ENCODE data around the gene CFAP97. TPM values are rescaled to one million over a fixed set of nuclear protein-coding genes. Genes with fewer than 3 reads are reported as not detected.
A peak's percentile ranks its signal among the peaks of the same experiment; 100 is the strongest.

CFAP97 gene
- total and polyA plus RNA-seq, 9 donors = 14.1 to 57.6 (median 38.2) TPM

DNA sequence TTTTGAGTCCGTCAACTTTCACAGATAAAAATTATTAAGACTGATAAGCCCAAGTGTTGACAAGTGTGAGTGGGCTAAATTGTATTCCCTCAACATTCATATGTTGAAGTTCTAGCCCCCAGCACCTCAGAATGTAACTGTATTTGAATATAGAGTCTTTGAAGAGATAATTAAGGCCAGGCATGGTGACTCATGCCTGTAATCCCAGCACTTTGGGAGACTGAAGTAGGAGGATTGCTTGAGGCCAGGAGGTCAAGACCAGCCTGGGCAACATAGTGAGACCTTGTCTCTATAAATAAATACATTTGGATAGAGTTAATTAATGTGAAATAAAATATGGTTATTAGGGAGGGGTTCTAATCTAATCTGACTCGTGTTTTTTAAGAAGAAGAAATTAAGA lies 90.5 kb downstream of the CFAP97 start:
- 34 to 51% (median 39%) methylated on average over 2 of the region's 2 CpGs for WGBS, 3 donors

DNA sequence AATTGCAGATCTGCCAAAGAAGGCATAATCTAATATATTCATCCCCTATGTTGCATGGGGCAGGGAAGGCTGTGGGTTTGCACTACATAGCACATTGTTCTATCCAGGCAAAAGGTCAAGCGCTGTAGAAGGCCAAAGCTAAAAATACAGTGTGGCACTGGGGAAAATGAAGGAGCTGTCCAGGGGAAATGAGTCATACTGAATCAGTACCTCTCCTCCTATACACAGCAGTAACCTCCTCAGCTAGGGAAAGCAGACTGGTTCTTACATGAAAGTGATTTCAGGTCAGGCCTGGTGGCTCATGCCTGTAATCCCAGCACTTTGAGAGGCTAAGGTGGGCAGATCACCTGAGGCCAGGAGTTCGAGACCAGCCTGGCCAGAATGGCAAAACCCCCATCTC lies 91.7 kb downstream of the CFAP97 start:
- intact Hi-C loops (cut with DNase I) = no loop called here
- DNase-seq = peak in 2 of 5 donors; percentile 56 to 59

More for the DNA sequence above, 90.5 kb downstream of the CFAP97 start:
- peaks cover 21% of the 10 kb centered on the region for H3K4me1 ChIP-seq (ENCODE audit: insufficient read depth)
- no peaks in the 10 kb centered on the region for H3K9me3 ChIP-seq
- intact Hi-C loops (cut with DNase I) = no loop called here
- H3K36me3 ChIP-seq = no peaks in the 10 kb centered on the region
- H3K27ac ChIP-seq = peak overlapping the region in 1 of 2 donors; percentile 56
- TF ChIP-seq CTCF (IDR thresholded peaks at IDR 0.05) (no peak), POLR2A (IDR thresholded peaks at IDR 0.05) (no peak), EP300 (IDR thresholded peaks at IDR 0.05) (no peak)
- no peak overlapping the region for H3K4me3 ChIP-seq
- no peak for DNase-seq
- H3K27me3 ChIP-seq = no peaks in the 10 kb centered on the region

GRCh38 chr4:185110375-185110823 lies 93.4 kb downstream of the CFAP97 start:
- 85 to 91% (median 87%) methylated on average over 11 of the region's 11 CpGs for WGBS, 3 donors
- intact Hi-C loops (cut with DNase I) = no loop called here
- TF ChIP-seq CTCF (IDR thresholded peaks at IDR 0.05) = no peak

More for the DNA sequence above, 91.7 kb downstream of the CFAP97 start:
- WGBS, 3 donors = 45 to 60% (median 49%) methylated on average over 2 of the region's 2 CpGs
- Histone ChIP-seq H3K27ac (peak overlapping the region in 1 of 2 donors; percentile 56), H3K36me3 (no peaks in the 10 kb centered on the region), H3K4me1 (ENCODE audit: insufficient read depth) (peaks cover 21% of the 10 kb centered on the region), H3K27me3 (no peaks in the 10 kb centered on the region), H3K9me3 (no peaks in the 10 kb centered on the region), H3K4me3 (no peak overlapping the region)
- TF ChIP-seq EP300 (IDR thresholded peaks at IDR 0.05) = no peak
- TF ChIP-seq POLR2A (IDR thresholded peaks at IDR 0.05) = no peak
- TF ChIP-seq CTCF (IDR thresholded peaks at IDR 0.05) = no peak

DNA sequence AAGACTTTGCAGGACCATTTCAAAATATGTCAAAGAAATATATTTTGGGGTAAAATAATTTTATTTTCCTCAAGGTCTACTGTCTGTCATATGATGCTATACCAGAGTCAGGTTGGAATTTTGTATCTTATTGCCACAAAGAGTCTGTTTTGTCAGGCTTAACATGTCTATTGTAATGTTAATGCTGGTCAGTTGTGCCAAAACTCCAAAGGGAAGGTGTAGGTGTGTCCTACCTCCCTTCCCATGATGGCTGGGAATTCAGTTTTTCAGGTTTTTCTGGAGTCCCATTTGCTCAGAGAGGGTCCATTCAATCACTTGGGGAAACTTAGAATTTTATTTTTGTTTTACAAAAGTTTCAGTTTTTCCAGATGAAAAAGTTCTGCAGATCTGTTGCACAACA lies 94.1 kb downstream of the CFAP97 start:
- intact Hi-C loops (cut with DNase I) = no loop called here
- Histone ChIP-seq H3K27me3 (no peaks in the 10 kb centered on the region), H3K27ac (no peak overlapping the region), H3K4me3 (no peak overlapping the region), H3K4me1 (ENCODE audit: insufficient read depth) (peaks cover 19% of the 10 kb centered on the region), H3K9me3 (no peaks in the 10 kb centered on the region), H3K36me3 (no peaks in the 10 kb centered on the region)
- no peak for DNase-seq
- TF ChIP-seq POLR2A (IDR thresholded peaks at IDR 0.05) (no peak), CTCF (IDR thresholded peaks at IDR 0.05) (no peak), EP300 (IDR thresholded peaks at IDR 0.05) (no peak)

More at GRCh38 chr4:185110375-185110823, 93.4 kb downstream of the CFAP97 start:
- Histone ChIP-seq H3K4me1 (ENCODE audit: insufficient read depth) (peaks cover 21% of the 10 kb centered on the region), H3K36me3 (no peaks in the 10 kb centered on the region), H3K27ac (no peak overlapping the region), H3K9me3 (no peaks in the 10 kb centered on the region), H3K27me3 (no peaks in the 10 kb centered on the region), H3K4me3 (no peak overlapping the region)
- DNase-seq = no peak

Other genes with a start within 250 kb of the CFAP97 start
- not detected for gene HELT, start 185.5 kb downstream of the CFAP97 start, total RNA-seq
- gene HELT, start 185.5 kb downstream of the CFAP97 start, polyA plus RNA-seq = not detected
- 10 to 100 TPM; 19.6 to 35.6 (median 26.6) TPM for gene SLC25A4, start 60.7 kb downstream of the CFAP97 start, total RNA-seq
- gene SLC25A4, start 60.7 kb downstream of the CFAP97 start, polyA plus RNA-seq = 10 to 100 TPM; 18.8 to 23.2 TPM
- 10 to 100 TPM; 14.1 to 28.4 (median 19.8) TPM for gene SNX25, start 5.6 kb upstream of the CFAP97 start, total RNA-seq
- gene SNX25, start 5.6 kb upstream of the CFAP97 start, polyA plus RNA-seq = 10 to 100 TPM in 1 of 2 donors, 1 to 10 TPM in 1; 7.9 to 11.6 TPM
- gene LRP2BP, start 191.9 kb upstream of the CFAP97 start, total RNA-seq = 1 to 10 TPM; 2.0 to 5.9 (median 3.7) TPM
- gene LRP2BP, start 191.9 kb upstream of the CFAP97 start, polyA plus RNA-seq = 1 to 10 TPM in 1 of 2 donors, under 1 TPM in 1; 0.77 to 1.6 TPM
- 10 to 100 TPM in 6 of 7 donors, 1 to 10 TPM in 1; 9.8 to 72.8 (median 20.1) TPM for gene ANKRD37, start 192.8 kb upstream of the CFAP97 start, total RNA-seq
- gene ANKRD37, start 192.8 kb upstream of the CFAP97 start, polyA plus RNA-seq = 10 to 100 TPM in 1 of 2 donors, 1 to 10 TPM in 1; 6.3 to 16.2 TPM
- gene UFSP2, start 222.0 kb upstream of the CFAP97 start, total RNA-seq = 10 to 100 TPM; 33.4 to 69.3 (median 51.3) TPM
- gene UFSP2, start 222.0 kb upstream of the CFAP97 start, polyA plus RNA-seq = 10 to 100 TPM; 37.0 to 67.9 TPM

All from ovary (tissue), 9 donors.